ENCODE data around the gene LAMA1. TPM values are rescaled to one million over a fixed set of nuclear protein-coding genes. Genes with fewer than 3 reads are reported as not detected.

Gene LAMA1
- total RNA-seq, 4 donors from 2014 or later = 1.1 to 4.6 (median 1.3) TPM

DNA sequence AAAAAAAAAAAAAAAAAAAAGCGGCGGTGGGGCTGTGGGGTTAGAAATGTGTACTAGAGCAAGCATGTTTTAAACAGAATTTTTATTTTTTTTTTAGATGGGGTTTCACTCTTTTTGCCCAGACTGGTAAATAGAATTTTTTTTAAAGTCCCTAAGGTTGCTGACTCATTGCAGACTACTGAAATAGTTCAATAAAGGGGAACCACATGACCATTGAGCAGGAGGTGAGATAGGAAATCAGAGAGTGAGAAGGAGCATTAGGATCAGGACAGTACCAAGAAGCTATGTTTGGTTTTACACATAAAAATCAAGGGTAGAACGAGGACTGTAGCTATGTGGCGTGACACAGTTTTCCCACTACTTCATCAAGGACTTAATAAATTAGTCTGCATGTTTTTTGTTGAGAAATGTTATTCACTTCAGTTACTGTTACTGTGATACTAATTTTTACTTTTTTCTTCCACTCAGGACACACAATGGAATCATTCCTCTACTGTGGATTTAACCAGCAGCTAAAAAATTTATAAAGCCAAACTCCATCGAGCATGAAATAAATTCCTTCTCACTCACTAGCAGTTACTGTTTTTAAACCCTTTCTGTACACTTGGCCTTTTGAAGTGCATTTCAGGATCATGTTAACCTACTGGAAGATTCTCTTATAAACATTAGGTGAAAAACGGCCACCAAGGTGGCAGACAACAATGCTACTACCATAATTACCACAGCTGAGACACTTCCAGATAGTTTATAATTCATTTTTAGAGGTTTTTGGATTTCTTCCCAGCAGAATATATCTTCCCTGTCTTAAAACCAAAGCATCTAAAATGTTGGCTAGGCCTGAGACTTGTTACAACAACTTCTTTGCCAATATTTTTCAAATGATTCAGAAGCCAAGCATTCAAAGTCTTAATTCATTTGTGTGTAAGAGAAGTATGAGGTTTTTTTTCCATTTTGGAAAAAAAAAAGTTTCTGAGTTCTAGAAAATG, 33.2 kb downstream of the LAMA1 start:
- TF ChIP-seq, protein P1, sequence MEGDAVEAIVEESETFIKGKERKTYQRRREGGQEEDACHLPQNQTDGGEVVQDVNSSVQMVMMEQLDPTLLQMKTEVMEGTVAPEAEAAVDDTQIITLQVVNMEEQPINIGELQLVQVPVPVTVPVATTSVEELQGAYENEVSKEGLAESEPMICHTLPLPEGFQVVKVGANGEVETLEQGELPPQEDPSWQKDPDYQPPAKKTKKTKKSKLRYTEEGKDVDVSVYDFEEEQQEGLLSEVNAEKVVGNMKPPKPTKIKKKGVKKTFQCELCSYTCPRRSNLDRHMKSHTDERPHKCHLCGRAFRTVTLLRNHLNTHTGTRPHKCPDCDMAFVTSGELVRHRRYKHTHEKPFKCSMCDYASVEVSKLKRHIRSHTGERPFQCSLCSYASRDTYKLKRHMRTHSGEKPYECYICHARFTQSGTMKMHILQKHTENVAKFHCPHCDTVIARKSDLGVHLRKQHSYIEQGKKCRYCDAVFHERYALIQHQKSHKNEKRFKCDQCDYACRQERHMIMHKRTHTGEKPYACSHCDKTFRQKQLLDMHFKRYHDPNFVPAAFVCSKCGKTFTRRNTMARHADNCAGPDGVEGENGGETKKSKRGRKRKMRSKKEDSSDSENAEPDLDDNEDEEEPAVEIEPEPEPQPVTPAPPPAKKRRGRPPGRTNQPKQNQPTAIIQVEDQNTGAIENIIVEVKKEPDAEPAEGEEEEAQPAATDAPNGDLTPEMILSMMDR (IDR thresholded peaks at IDR 0.05; ENCODE audit: low read depth) = no peak

DNA sequence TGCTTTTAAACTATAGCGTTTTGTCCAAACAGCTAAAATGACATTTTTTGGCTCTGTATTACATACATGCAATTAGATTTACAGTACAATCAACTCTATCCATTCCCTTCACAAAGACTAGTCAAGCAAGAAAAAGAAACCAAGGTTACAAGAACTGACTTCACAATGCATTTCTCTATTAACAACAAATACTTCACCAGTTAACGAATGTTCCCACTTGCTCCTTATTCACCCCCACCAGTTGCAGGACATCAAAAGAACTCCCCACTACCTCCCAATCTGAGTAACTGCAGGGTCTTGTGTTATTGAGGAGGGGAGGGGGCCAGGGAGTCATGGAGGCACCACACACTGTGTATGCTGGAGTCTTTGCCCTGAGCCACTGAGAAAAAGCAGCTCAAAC, 34.9 kb downstream of the LAMA1 start:
- TF ChIP-seq, protein P1 (IDR thresholded peaks at IDR 0.05; ENCODE audit: low read depth) = no peak

DNA sequence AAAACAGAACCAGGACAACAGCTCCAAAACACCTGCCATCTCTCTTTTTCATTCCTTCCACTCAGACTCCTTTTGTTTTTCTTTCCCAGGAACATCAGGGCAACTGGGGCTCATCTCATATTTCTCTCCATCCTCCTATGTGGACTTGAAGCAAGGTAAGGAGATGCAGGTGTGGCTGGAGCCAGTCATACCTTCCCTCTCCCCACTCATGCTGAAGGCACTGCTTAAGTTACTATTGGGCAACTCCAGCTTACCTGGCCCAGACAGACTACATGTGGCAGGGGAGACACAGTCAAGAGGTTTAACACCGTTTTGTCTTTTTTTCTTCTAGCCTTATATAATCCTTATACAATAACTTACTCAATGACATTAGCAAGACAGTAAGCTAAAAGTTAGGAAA, 38.4 kb downstream of the LAMA1 start:
- TF ChIP-seq, protein P1 (IDR thresholded peaks at IDR 0.05; ENCODE audit: low read depth) = no peak

GRCh38 chr18:7072593-7072992, 45.0 kb downstream of the LAMA1 start:
- TF ChIP-seq, protein P1 (IDR thresholded peaks at IDR 0.05; ENCODE audit: low read depth) = no peak

DNA sequence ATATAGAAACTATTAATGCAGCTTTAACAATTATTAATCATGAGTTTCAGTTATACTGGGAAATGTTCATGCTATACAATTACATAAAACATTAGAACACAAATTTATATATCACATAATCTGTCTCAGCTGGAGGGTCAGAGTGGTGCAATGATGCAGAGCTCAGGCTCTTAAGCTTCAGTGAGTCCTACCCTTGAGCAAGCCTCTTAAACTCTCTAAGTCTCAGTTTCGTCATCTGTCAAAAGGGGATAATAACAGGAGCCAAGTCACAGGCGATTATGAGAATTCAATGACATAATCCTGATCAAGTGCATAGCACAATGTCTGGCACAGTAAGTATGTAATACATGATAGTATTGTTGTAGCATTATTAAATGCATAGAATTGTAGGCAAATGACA, 46.0 kb downstream of the LAMA1 start:
- TF ChIP-seq, protein P1 (IDR thresholded peaks at IDR 0.05; ENCODE audit: low read depth) = no peak

DNA sequence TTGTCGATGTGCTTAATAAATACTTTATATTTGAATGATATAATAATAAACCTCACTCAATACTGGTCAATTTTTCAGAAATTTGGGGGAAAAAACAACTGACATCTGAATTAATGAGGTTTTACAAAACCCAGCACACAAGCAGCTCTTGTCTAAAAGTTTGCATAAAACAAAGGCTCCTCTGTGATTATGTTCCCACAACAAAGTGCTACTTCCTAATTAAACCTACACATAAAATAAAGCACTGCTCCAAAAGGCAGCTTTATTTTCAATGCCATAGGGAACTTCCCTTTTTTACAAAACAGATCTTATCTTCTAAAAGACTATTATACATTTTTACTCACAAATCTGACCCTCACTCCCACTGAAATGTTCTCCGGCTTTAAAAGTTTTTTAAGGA, 47.1 kb downstream of the LAMA1 start:
- TF ChIP-seq, protein P1 (IDR thresholded peaks at IDR 0.05; ENCODE audit: low read depth) = no peak

DNA sequence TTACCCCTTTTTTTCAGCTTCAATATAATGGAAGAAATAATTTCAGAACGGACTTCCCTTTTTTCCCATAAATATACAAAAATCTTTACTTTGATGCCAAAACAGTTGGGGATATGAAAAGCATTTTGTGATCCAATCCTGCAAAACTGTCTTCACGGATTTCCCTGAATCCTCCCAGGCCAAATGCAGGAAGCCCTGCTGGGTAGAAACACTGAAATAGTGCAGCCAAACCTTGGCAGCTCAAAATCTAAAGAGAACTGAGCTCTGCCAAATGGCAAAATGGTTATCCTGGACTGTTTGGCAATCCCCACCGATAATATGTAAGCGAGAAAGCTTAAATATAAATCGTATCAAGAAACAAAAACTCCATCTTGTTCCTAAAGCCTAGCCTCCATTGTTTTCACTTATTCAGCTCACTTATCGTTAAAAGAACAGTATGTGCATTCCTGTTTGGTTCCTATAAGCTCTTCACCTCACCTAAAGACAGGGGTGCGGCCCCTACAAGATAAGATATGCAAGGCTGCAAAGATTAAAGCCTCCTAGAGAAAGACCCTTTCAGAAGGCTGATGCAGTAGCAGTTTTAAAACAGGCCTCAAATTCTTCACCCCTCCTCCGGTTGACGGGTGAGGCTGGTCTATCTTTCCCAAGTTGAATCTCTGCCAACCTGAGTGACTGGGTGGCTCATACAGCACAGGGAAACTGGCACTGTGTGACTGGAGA, 48.6 kb downstream of the LAMA1 start:
- TF ChIP-seq, protein P1 (IDR thresholded peaks at IDR 0.05; ENCODE audit: low read depth) = no peak
